H1 (cell line): ENCODE data around the gene CBLB. TPM values are rescaled to one million over a fixed set of nuclear protein-coding genes. Genes with fewer than 3 reads are reported as not detected.

Experiments
- CTCF ChIA-PET: fragments of 300-600 bp; sonication (Branson Sonifier 250); formaldehyde crosslinking; loops from one replicate; lab custom pipeline; 2021; ENCODE audit not compliant: partially characterized antibody; lab: Charles Lee
- POLR2A ChIA-PET: fragments of 300-600 bp; sonication (Branson Sonifier 250); formaldehyde crosslinking; loops from one replicate; lab custom pipeline; 2021; ENCODE audit warnings: inconsistent platforms; ENCODE audit not compliant: partially characterized antibody; lab: Charles Lee
- DNase-seq, 2 experiments: peaks; one replicate each; pipeline versions ENCODE4 v3.0.0 to v3.0.0-alpha.2; 2010 to 2022; ENCODE audit warnings: low spot score in 2 of 2, low read depth in 1 of 2, mixed read lengths in 1 of 2
- FAIRE-seq: peaks from 2 replicates; lab custom pipeline; 2011; peaks lifted over from hg19 to GRCh38; lab: Jason Lieb, UNC
- H2AFZ ChIP-seq: 2 replicates; pipeline ENCODE4 v1.8.1; 2012; ENCODE audit warnings: low read length, inconsistent platforms
- H2AK5ac ChIP-seq: 2 replicates; pipeline ENCODE4 v1.6.1; 2013; ENCODE audit warnings: low read depth, low read length
- H2BK120ac ChIP-seq: replicated peaks from 2 replicates; pipeline ENCODE3; 2013; ENCODE audit warnings: low read depth, low read length, inconsistent platforms
- H2BK12ac ChIP-seq: 2 replicates; pipeline ENCODE4 v1.6.1; 2013; ENCODE audit warnings: low read depth, low read length
- H2BK15ac ChIP-seq: 2 replicates; pipeline ENCODE4 v1.6.1; 2013; ENCODE audit warnings: low read length
- H2BK20ac ChIP-seq: 2 replicates; pipeline ENCODE4 v1.6.1; 2013; ENCODE audit warnings: low read length
- H2BK5ac ChIP-seq: 2 replicates; pipeline ENCODE4 v1.6.1; 2013; ENCODE audit warnings: low read depth, low read length
- H3K14ac ChIP-seq: 2 replicates; pipeline ENCODE4 v1.6.1; 2013; ENCODE audit warnings: inconsistent platforms; ENCODE audit not compliant: insufficient read length
- H3K18ac ChIP-seq: 2 replicates; pipeline ENCODE4 v1.6.1; 2013; ENCODE audit warnings: low read length; ENCODE audit errors: extremely low read depth
- H3K23ac ChIP-seq: 2 replicates; pipeline ENCODE4 v1.6.1; 2013; ENCODE audit warnings: inconsistent platforms; ENCODE audit not compliant: insufficient read length
- H3K23me2 ChIP-seq: 2 replicates; pipeline ENCODE4 v1.6.1; 2013; ENCODE audit warnings: low read depth, low read length
- H3K27ac ChIP-seq: 2 replicates; pipeline ENCODE4 v1.6.1; 2011; ENCODE audit warnings: low read depth, low read length, inconsistent platforms
- H3K27me3 ChIP-seq, 4 experiments: replicated peaks in 1 of 4; 1 replicate in 1 of 4; 2 replicates in 3 of 4; pipeline versions ENCODE4 v1.6.1 to v1.8.1; 2011 to 2013; ENCODE audit warnings: low read length in 3 of 4, mild to moderate bottlenecking in 3 of 4, inconsistent platforms in 2 of 4, mixed read lengths in 2 of 4, moderate library complexity in 1 of 4; ENCODE audit not compliant: control insufficient read depth in 3 of 4, insufficient read depth in 3 of 4; ENCODE audit errors: extremely low read depth in 1 of 4
- H3K36me3 ChIP-seq, 4 experiments: 2 replicates each; pipeline versions ENCODE4 v1.6.1 to v1.8.1; 2011 to 2013; ENCODE audit warnings: mild to moderate bottlenecking in 4 of 4, low read length in 3 of 4, moderate library complexity in 2 of 4, control low read depth in 1 of 4, inconsistent platforms in 1 of 4; ENCODE audit not compliant: insufficient read depth in 4 of 4, control insufficient read depth in 2 of 4
- H3K4ac ChIP-seq: replicated peaks from 2 replicates; pipeline ENCODE3; 2013; ENCODE audit warnings: low read length, low read depth, mixed read lengths, inconsistent platforms; ENCODE audit not compliant: insufficient read length
- H3K4me1 ChIP-seq, 4 experiments: replicated peaks in 1 of 4; 1 replicate in 1 of 4; 2 replicates in 3 of 4; pipeline versions ENCODE4 v1.6.1 to v1.8.1; 2011 to 2013; ENCODE audit warnings: low read length in 3 of 4, inconsistent platforms in 2 of 4, mixed read lengths in 1 of 4; ENCODE audit not compliant: insufficient read depth in 4 of 4, control insufficient read depth in 3 of 4
- H3K4me2 ChIP-seq, 2 experiments: 2 replicates each; pipeline versions ENCODE4 v1.6.1 to v1.8.1; 2011 to 2013; ENCODE audit warnings: low read depth in 2 of 2, low read length in 2 of 2, control low read depth in 1 of 2, inconsistent platforms in 1 of 2, mild to moderate bottlenecking in 1 of 2; ENCODE audit not compliant: insufficient read depth in 1 of 2
- H3K4me3 ChIP-seq, 4 experiments: fragments of 200-600, 300-600 bp in 1 of 4; sonication (generic), shearing (Covaris generic), sonication (Bioruptor Twin) in 1 of 4; 2 replicates each; pipeline versions ENCODE4 v1.5.1 to v1.8.1; 2011 to 2016; ENCODE audit warnings: low read length in 4 of 4, low read depth in 3 of 4, control low read depth in 2 of 4, inconsistent platforms in 2 of 4, mild to moderate bottlenecking in 2 of 4, mixed read lengths in 1 of 4, moderate library complexity in 1 of 4; ENCODE audit not compliant: insufficient read depth in 2 of 4; ENCODE audit errors: extremely low read depth in 1 of 4
- H3K56ac ChIP-seq: replicated peaks from 2 replicates; pipeline ENCODE3; 2013; ENCODE audit warnings: low read depth, mild to moderate bottlenecking, mixed read lengths, low read length, inconsistent platforms; ENCODE audit not compliant: insufficient read length
- H3K79me1 ChIP-seq: 2 replicates; pipeline ENCODE4 v1.6.1; 2013; ENCODE audit warnings: low read depth, low read length, control low read depth
- H3K79me2 ChIP-seq, 2 experiments: 2 replicates each; pipeline versions ENCODE4 v1.6.1 to v1.8.1; 2012 to 2013; ENCODE audit warnings: low read length in 2 of 2, mild to moderate bottlenecking in 2 of 2, inconsistent platforms in 1 of 2; ENCODE audit not compliant: insufficient read depth in 2 of 2, control insufficient read depth in 1 of 2
- H3K9ac ChIP-seq, 4 experiments: replicated peaks in 1 of 4; 1 replicate in 1 of 4; 2 replicates in 3 of 4; pipeline versions ENCODE4 v1.6.1 to v1.8.1; 2011 to 2013; ENCODE audit warnings: low read depth in 3 of 4, low read length in 3 of 4, control low read depth in 2 of 4, mild to moderate bottlenecking in 2 of 4, moderate library complexity in 2 of 4, inconsistent platforms in 1 of 4; ENCODE audit errors: extremely low read depth in 1 of 4
- H3K9me3 ChIP-seq, 2 experiments: 2 replicates each; pipeline versions ENCODE4 v1.6.1 to v1.8.1; 2012 to 2013; ENCODE audit warnings: mild to moderate bottlenecking in 2 of 2, moderate library complexity in 2 of 2, control low read depth in 1 of 2, inconsistent platforms in 1 of 2, low read depth in 1 of 2, low read length in 1 of 2, mixed read lengths in 1 of 2; ENCODE audit not compliant: insufficient read depth in 2 of 2
- H4K20me1 ChIP-seq, 2 experiments: replicated peaks in 1 of 2; 2 replicates each; pipeline versions ENCODE3 to v1.8.1; 2011 to 2013; ENCODE audit warnings: inconsistent platforms in 2 of 2, low read length in 2 of 2, mild to moderate bottlenecking in 1 of 2; ENCODE audit not compliant: insufficient read depth in 2 of 2, control insufficient read depth in 1 of 2
- H4K5ac ChIP-seq: 2 replicates; pipeline ENCODE4 v1.6.1; 2013; ENCODE audit warnings: low read length, low read depth, mixed read lengths, inconsistent platforms; ENCODE audit not compliant: insufficient read length
- H4K8ac ChIP-seq: 2 replicates; pipeline ENCODE4 v1.8.0; 2013; ENCODE audit warnings: mild to moderate bottlenecking, moderate library complexity, low read length, inconsistent platforms; ENCODE audit not compliant: insufficient read depth; ENCODE audit errors: extremely low read depth
- H4K91ac ChIP-seq: replicated peaks from 2 replicates; pipeline ENCODE3; 2013; ENCODE audit warnings: low read length, mixed read lengths, inconsistent platforms; ENCODE audit not compliant: insufficient read length
- BCL11A ChIP-seq, 2 experiments: IDR thresholded peaks; one replicate each; pipeline ENCODE4 v1.6.1; 2011; ENCODE audit warnings: low read depth in 2 of 2, low read length in 2 of 2, mild to moderate bottlenecking in 2 of 2
- EGR1 ChIP-seq: IDR thresholded peaks from 2 replicates; pipeline ENCODE4 v1.6.1; 2011; ENCODE audit warnings: low read depth, low read length, borderline replicate concordance
- KDM5A ChIP-seq: fragments of 200-600 bp; IDR thresholded peaks from 2 replicates; pipeline ENCODE4 v1.7.1; 2012; ENCODE audit warnings: mild to moderate bottlenecking, low read length, inconsistent platforms, mixed read lengths
- TAF1 ChIP-seq: IDR thresholded peaks from 2 replicates; pipeline ENCODE4 v1.6.1; 2011; ENCODE audit warnings: mild to moderate bottlenecking, low read depth, low read length
- WGBS, 2 experiments: shearing (Covaris generic) in 1 of 2; methylation state at CpG; one replicate each; pipeline versions ENCODE4 v1.1.6 to v1.1.7; 2013 to 2015; ENCODE audit warnings: low lambda C conversion rate in 2 of 2, mixed read lengths in 2 of 2, inconsistent platforms in 1 of 2, low coverage in 1 of 2, missing lambda C conversion rate in 1 of 2; ENCODE audit not compliant: insufficient replicate concordance in 2 of 2, insufficient coverage in 1 of 2, insufficient read length in 1 of 2; ENCODE audit errors: extremely low coverage in 1 of 2, missing lambda C conversion rate in 1 of 2; 5-methylcytosine and 5-hydroxymethylcytosine counted together
- polyA plus RNA-seq, 7 experiments: library from polyadenylated mRNA; depleted of rRNA in 3 of 7; stranded (reverse) in 5 of 7; unstranded in 2 of 7; fragments of >200 nt in 5 of 7; fragments of 200-250 nt in 2 of 7; gene quantifications; 1 replicate in 5 of 7; 2 replicates in 1 of 7; 4 replicates in 1 of 7; pipeline versions ENCODE4 v1.2.1 to v1.2.3, GENCODE V29; 2011 to 2013; ENCODE audit warnings: missing spikeins in 2 of 7, mixed read lengths in 2 of 7
- total RNA-seq: library from RNA; stranded (reverse); fragmentation: NEBNext Ultra II Directional; extraction: Animal tissue kit (Norgen Biotek cat#: 25700); gene quantifications from 2 replicates; pipeline ENCODE4 v1.2.1, GENCODE V29; 2021

Gene CBLB
- total and polyA plus RNA-seq, 2 of the 8 experiments (the other 6 are each of a cell fraction or from before 2014, with no cell fraction given): 14.5 to 26.0 TPM

DNA sequence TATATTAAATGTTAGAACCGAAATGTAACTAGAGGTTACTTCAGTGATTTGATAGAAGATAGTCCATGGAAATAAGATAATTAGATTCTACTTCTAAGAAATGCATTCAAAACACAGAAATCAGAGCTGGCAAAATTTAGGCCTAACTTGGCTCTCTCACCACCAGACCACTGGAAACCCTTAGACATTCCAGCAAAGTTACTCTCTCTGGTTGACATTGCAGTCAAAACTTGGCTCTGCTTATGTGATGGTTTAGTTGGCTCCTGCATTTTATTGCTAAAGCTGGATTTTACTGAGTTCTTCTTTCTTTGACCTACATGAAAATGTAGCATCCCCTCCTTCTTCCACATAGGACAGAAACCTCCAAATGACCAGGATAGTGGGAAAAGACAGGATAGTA is 35.4 kb upstream of the CBLB start:
- H3K14ac ChIP-seq: no peak overlapping the region
- H3K4ac ChIP-seq: no peak overlapping the region
- 94% methylated on average over 1 of the region's 1 CpG; no CpG with 5 or more reads in 1 of the 2 experiments for WGBS, 2 experiments
- H3K9ac ChIP-seq: no peak overlapping the region
- H3K27ac ChIP-seq: no peak overlapping the region
- no peak overlapping the region for H4K91ac ChIP-seq
- H3K9me3 ChIP-seq: no peaks in the 10 kb centered on the region
- H3K4me3 ChIP-seq: no peak overlapping the region
- H3K23ac ChIP-seq: no peak overlapping the region
- FAIRE-seq (no peak), DNase-seq (no peak)
- no peak overlapping the region for H2AK5ac ChIP-seq
- no peak overlapping the region for H3K4me2 ChIP-seq
- POLR2A ChIA-PET: no interaction called here
- no peaks in the 10 kb centered on the region for H3K27me3 ChIP-seq
- H3K56ac ChIP-seq: no peak overlapping the region
- H2AFZ ChIP-seq: no peak overlapping the region
- H3K23me2 ChIP-seq: no peaks in the 10 kb centered on the region
- TF ChIP-seq TAF1 (no peak), KDM5A (no peak), EGR1 (no peak), BCL11A (IDR thresholded peaks at IDR 0.05; ENCODE audit: low read depth in 2 of 2, low read length in 2 of 2) (no peak)
- no peak overlapping the region for H3K18ac ChIP-seq
- no peaks in the 10 kb centered on the region for H3K36me3 ChIP-seq
- no peak overlapping the region for H4K5ac ChIP-seq
- H2BK120ac ChIP-seq: no peak overlapping the region
- H2BK20ac ChIP-seq: no peak overlapping the region
- H3K79me1 ChIP-seq: no peaks in the 10 kb centered on the region
- H4K20me1 ChIP-seq: no peaks in the 10 kb centered on the region
- H3K79me2 ChIP-seq: no peaks in the 10 kb centered on the region
- H4K8ac ChIP-seq: no peak overlapping the region
- H2BK15ac ChIP-seq: no peak overlapping the region
- CTCF ChIA-PET: no interaction called here
- H2BK5ac ChIP-seq: no peak overlapping the region
- H3K4me1 ChIP-seq: no peaks in the 10 kb centered on the region
- no peak overlapping the region for H2BK12ac ChIP-seq
